HG03457 (cell line): Measurements from ENCODE around the gene HNRNPU.
A peak's percentile ranks its signal among the peaks of the same experiment; 100 is the strongest.

Experiments
- ATAC-seq: cut with Tn5 transposase; IDR thresholded peaks from one replicate; pipeline ENCODE4 v1.9.1; 2021; ENCODE audit warnings: moderate number of reproducible peaks; ENCODE audit not compliant: unreplicated experiment

The HNRNPU gene

DNA sequence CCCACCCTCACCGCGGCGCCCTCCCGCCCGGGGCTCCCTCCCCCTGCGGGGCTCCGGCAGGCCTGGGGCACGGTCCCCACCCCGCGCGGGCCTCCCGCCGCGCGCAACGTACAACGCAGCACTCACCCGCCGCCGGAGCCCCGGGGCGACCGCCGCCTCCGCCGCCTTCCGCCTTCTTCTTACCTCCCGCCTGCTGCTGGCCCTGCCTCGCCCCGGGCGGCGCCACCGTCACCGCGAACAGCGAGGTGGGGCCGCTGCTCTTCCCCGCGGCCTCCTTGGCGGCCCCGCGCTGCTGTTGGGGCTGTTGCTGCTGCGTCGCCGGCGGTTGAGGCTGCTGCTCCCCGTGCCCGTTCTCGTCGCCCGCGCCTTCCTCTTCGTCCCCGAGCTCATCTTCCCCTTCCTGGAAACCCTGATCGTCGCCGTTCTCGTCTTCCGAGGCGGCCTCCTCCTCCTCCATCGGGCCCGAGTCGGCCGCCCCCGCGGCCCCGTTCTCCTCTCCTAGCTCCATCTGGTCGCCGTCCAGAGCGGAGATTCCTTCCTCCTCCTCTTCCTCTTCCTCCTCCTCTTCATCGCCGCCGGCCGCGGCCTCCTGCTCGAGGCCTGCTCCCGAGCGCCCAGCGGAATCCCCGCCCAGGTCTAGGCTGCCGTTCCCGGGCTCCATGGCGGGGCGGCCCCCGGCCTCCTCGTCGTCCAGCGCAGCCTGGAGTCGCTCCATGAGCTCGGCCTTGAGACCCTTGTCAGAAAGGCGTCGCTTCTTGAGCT, 671 bp downstream of the HNRNPU start:
- ATAC-seq: peak; percentile 19

DNA sequence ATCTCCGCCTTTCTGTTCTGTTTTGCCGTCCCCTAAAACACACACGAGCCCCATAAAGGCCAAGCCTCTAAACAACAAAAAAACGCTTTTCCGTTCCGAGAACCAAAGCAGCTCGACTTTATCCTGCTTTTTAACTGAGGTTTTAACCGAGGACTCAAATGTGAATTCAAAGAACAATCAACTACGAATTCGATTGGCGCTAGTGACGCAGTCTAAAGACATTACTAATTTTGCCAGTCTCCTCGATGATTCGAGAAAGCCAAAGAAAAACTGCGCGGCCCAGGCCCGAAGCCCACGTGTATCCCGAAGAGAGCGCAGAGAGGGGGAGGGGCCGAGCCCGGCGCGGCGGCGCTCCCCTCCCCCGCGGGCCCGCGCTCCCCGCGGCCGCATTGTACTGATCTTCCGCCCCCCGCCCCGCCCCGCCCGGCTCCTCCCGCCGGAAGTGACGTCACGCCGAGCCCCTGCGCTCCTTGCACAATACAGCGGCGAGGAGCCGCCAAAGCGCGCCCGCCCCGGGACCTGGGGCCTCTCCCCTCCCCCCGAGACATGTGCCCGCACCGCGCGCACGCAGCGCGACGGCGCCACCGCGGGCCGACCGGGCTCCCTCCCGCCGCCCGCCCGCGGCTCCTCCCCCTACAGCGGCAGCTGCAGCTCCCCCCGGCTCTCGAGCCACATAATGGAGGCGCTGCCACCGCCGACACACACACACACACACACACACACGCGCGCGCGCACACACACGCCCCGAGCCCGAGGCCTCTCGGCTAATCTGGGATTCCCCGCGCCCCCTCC, 1.4 kb downstream of the HNRNPU start:
- peak; percentile 42 for ATAC-seq

DNA sequence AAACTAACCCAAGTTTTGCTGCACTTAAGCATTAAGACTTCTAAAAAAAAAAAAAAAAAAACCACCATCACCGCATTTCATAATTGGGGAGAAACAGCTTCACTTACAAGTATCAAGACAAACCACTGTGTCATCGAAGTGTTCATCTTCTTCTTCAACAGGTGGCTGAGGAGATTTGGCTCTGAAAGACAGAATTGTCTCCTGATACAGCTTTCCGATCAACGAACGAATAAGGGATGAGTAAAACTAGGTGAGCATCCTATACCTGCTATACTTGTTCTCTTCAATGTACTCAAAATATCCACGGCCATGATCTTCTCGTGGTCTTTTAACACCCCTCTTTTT, 2.0 kb downstream of the HNRNPU start:
- ATAC-seq: no peak

- no peak for ATAC-seq
Measured at GRCh38 chr1:244861683-244862082, 2.7 kb downstream of the HNRNPU start.

DNA sequence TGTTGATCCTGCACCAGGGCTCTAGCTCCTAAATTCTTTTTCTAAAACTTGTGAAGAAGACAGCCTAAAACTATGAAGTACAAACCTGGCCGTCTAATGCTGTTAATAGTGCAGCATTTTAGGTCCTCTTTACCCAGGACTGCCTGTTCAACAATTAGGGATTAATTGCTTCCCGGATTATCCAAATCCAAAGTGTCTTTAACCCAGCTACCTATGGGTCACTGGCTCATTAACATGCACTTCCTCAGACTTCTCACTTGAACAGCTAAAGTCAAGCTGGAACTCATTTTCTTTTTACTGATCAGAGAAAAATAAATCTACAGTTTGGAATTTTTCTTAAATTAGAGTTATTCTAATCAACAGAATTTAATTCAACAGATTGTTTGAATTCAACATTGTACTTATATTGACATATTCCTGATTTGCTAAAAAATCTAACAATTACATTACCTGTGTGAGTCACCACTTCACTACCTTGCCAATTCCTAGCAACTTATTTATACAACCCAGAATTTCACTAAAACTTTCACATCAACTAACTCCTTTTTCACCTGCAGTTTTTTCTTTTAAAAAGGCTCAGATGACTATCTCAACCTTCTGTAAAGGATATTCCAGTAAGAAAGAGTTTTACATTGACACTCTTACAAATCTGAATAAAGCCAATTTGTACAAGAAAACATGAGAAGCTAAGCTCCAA, 3.3 kb downstream of the HNRNPU start:
- ATAC-seq: no peak

GRCh38 chr1:244860078-244860477, 4.3 kb downstream of the HNRNPU start:
- ATAC-seq: no peak

DNA sequence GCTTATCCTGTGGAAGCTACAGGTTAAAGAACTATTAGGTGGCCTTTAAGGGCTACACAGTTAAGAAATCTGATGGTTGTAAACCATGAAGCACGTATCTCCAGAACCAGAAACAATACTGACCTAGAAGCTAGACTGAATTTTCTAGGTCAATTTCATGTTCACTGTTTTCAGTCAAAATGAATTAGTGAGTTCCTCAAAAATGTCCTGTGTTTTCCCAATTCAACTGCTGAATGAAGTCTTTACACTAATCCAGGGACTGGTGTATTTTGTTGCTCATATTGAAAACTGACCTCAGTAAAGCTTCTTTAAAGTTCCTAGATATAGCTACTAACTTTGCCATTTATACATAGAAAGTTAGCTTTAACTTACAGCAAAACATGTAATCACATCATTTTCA, 6.0 kb downstream of the HNRNPU start:
- no peak for ATAC-seq

DNA sequence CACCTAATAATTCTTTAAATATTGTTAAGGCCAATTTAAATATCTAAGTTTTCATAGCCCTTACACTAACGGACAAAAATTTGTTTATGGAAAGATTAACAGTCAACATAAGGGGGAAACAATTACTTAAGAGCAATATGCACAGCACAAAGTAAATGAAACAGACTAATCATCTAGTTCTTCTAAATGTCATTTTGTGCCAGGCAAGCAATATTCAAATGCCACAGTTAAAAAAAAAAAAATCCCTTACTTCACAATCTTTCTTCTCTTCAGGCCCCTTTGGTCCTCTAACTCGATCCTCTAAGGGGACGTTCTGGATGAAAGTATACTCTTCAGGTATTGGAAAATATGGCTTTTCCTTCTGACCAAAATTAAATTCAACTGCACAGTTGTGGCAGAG, 6.6 kb downstream of the HNRNPU start:
- ATAC-seq: no peak

DNA sequence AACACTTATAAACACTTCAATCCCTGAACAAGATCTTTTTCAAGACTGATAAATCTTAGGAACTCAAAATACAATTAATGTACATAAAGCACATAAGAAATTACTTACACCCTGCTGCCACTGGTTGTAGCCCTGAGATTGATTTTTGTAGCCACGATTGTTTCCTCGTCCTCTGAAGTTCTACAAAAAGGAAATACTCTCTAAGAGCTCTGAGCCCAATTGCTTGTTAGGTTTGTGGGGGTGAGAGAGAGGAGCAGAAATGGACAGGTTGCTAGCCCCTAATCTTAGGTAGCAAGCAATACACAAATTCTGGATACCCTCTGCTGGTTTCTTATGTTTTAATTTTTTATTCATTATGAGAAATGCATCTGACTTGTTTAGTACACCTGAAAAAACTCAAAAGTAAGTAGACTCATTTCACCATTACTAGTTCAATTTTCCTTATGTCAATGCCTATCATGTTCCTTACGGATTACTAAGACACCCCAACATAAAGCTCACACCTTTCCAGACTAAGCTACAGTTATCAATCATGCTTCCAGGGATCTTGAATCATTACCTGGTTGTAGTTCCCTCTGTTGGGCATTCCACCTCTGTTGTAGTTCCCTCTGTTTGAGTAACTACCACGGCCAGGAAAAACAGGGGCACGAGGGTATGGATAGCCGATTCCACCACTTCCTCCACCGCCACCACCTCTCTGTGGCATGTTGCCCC, 9.3 kb downstream of the HNRNPU start:
- ATAC-seq: no peak

GRCh38 chr1:244854166-244854565, 10.2 kb downstream of the HNRNPU start:
- no peak for ATAC-seq

- no peak for ATAC-seq
Measured at GRCh38 chr1:244852694-244853093, 11.6 kb downstream of the HNRNPU start.

DNA sequence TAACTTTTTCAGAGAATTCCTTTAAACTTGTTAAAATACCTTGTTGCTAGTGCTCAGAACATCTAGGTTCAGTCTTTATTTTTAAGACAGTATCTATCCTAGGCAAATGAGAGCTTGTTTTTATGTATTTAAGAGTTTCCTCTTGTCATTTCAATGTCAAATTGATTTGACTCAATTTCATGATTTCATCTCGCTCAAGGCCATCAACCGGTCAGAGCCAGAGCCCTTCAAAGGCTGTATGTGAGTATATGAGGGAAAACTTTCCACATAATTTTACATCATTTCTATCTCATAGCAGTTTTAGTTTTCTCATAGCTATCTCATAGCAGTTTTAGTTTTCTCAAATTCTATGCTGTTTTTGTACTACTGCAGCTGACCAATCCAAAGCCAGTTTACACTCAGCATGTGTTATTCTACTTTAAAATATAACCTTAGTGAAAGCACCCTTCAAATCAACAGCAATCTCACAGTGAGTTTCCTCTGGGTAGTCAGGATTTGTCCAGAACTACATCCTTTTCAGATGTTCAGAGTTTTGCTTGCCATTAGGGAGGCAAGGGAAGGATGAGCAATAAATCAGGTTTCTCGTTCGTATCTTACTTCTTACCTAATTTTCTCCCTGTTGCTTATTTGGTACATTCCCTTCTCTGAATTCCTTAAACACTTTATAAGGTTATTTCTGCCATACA, 12.7 kb downstream of the HNRNPU start:
- ATAC-seq: no peak

DNA sequence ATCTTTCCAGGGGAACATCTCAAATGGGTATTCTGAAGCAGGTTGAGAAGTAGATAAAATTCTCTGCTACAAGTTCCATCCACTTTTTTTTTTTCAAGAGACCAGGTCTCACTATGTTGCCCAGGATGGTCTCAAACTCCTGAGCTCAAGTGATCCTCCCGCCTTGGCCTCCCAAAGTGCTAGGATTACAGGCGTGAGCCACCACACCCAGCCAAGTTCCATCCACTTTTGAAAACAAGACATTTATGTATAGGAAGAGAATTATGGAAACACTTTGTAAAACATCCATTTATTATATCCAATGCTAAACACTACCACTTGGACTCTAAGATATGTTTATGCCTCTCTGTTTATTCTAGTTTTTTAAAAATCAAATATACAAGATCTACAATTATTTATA, 13.4 kb downstream of the HNRNPU start:
- no peak for ATAC-seq

DNA sequence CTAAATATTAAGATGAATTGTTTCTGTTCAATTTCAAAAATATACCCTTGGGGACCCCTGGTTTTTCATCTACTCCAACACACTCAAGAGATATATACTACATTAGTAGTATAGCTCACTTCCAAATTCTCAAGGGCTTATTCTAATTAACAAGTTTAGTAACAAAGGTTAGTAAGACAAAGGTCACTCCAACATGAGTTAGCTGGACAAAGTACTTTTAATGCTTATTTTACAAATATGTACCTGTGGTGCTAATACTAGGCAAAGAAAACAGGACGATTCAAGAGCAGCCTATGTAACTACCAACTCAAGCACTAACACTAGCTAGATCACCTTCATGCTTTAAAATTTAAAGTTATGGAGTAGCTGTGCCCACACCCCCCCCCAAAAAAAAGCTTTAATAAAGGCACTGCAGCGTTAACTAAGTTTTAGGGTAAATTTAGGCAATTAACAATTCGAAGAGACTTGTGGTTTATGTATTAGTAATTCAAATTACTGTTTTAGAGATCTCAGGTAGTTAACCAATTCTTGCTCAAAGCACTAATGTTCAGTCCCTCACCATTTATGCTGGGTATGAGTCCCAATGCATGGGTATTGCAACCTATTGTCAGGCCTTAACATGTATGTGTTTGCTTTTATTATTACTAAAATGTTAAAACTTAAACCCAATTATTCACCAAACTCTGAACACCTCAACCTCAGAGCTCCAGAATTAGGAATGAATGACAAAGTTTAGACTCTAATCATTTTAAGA, 14.1 kb downstream of the HNRNPU start:
- no peak for ATAC-seq

DNA sequence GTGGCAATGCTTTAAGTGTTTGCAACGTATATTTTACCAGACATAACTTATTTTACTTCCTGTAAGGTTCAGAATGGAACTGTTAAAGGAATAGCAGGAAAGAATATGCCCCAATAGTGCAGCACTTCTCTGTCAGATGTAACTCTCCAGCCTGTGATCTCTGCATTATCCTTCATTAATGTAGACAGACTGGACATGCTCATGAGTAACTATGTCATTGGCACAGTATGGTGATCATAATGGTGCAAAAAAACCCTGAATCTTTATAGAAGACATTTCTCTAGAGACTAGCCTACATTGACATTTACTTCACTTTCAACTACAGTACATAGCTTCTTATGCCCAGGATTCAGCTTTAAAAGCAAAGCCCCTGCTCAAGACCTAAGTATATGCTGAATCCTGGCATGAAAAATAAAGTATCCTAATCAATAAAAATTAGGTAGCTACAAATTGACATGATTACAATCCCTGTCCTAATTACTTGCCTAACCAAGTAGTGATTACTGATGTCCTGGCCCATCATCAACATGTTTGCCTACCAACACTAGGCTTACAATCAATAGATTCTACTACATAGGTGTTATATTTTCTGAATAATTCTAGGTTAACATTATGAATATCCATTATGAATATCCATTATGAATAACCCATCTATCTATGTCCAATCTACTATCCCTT, 15.0 kb downstream of the HNRNPU start:
- ATAC-seq: no peak

GRCh38 chr1:244846653-244847052, 17.7 kb downstream of the HNRNPU start:
- no peak for ATAC-seq

DNA sequence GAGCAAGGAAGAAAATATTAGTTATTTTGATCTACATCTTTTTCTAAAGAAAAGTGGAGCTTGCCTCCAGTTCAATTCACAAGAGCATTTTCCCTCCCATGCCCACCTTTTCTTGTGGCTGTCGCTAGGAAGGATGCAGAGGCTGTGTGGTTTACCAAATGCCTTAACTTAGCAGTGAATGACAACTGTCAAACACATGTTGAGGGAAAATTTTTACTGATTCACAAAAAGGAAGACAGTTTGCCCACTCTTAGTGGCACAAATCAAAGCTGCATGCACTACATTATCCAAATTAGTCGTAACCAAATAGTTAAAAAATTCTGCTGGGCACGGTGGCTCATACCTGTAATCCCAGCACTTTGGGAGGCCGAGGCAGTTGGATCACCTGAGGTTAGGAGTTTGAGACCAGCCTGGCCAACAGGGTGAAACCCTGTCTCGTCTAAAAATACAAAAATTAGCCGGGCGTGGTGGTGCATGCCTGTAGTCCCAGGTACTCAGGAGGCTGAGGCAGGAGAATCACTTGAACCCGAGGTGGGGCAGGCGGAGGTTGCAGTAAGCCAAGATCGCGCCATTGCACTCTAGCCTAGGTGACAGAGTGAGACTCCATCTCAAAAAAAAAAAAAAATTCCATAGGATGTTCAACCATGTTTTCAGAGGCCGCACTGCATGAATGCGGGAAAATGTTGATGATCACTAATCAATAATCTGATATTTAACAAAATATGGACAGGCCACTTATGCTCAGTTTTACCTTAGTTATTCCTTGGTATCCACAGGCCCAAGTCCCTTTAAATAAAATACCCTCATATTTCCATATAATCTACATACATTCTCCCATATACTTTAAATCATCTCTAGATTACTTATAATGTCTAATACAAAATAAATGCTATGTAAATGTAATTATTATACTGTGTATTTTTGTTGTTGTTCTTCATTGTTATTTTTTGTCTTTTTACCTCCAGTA, 19.9 kb downstream of the HNRNPU start:
- ATAC-seq: no peak
